ENCODE results near the gene SNF8. TPM values are rescaled to one million over a fixed set of nuclear protein-coding genes. Genes with fewer than 3 reads are reported as not detected.
A peak's percentile ranks its signal among the peaks of the same experiment; 100 is the strongest.

The SNF8 gene
- total RNA-seq, 1 experiment from 2014 or later, result 136 TPM

DNA sequence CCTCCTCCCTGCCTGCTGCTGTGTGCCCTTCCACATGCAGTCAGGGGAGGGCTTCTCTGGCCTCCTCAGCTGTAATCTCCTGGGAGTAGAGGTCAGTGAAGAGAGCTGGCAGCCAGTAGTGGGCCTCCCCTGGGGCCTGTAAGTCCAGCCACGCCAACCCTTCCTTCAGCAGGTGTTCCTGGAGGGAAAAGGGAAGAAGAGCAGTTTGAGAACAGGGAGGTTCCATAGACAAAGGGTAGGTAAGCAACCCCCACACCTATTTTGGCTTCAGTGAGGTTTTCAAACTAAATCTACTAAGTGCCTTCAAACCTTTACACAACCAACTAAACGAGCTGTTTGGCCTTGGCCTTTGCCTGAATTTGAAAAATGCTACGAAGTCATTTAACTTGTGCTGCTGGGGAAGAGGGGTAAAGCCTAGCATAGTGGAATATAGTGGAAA, 14.2 kb downstream of the SNF8 start (continued):
- TF ChIP-seq, protein P1, sequence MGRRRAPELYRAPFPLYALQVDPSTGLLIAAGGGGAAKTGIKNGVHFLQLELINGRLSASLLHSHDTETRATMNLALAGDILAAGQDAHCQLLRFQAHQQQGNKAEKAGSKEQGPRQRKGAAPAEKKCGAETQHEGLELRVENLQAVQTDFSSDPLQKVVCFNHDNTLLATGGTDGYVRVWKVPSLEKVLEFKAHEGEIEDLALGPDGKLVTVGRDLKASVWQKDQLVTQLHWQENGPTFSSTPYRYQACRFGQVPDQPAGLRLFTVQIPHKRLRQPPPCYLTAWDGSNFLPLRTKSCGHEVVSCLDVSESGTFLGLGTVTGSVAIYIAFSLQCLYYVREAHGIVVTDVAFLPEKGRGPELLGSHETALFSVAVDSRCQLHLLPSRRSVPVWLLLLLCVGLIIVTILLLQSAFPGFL (CRISPR knock-in tag; IDR thresholded peaks at IDR 0.05; ENCODE audit: borderline replicate concordance), result no peak
- no peak for TF ChIP-seq GTF2I (CRISPR knock-in tag; conservative IDR thresholded peaks at IDR 0.05)
- TF ChIP-seq, protein P2, sequence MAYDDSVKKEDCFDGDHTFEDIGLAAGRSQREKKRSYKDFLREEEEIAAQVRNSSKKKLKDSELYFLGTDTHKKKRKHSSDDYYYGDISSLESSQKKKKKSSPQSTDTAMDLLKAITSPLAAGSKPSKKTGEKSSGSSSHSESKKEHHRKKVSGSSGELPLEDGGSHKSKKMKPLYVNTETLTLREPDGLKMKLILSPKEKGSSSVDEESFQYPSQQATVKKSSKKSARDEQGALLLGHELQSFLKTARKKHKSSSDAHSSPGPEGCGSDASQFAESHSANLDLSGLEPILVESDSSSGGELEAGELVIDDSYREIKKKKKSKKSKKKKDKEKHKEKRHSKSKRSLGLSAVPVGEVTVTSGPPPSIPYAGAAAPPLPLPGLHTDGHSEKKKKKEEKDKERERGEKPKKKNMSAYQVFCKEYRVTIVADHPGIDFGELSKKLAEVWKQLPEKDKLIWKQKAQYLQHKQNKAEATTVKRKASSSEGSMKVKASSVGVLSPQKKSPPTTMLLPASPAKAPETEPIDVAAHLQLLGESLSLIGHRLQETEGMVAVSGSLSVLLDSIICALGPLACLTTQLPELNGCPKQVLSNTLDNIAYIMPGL (CRISPR knock-in tag; IDR thresholded peaks at IDR 0.05), result no peak
- no peak for TF ChIP-seq TP53 (CRISPR knock-in tag; IDR thresholded peaks at IDR 0.05)
- TF ChIP-seq RORB (CRISPR knock-in tag; IDR thresholded peaks at IDR 0.05), result no peak
- no peak for TF ChIP-seq KAT7 (CRISPR knock-in tag; IDR thresholded peaks at IDR 0.05; ENCODE audit: borderline replicate concordance)
- TF ChIP-seq CREM (CRISPR knock-in tag; IDR thresholded peaks at IDR 0.05), result no peak
- TF ChIP-seq PRRX2 (CRISPR knock-in tag; IDR thresholded peaks at IDR 0.05), result no peak
- no peak for TF ChIP-seq ZNF121 (CRISPR knock-in tag; IDR thresholded peaks at IDR 0.05)

DNA sequence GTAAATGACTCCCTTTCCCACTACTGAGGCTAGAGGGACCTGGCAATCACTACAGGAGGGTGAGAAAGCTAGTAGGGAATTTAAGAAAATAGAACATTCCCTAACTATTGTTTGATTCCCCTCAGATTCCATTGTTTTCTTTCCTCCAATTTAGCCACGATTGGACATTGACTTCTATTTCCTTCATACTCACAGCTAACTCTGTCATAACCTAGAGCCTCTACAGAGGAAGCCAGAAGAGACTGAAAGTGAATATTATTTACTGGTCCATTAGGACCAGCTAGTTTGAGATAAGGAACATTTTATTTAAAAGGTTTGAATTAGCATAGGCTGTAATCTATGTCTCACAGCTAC, 14.9 kb downstream of the SNF8 start:
- Mint-ChIP-seq H3K9me3 (no peaks in the 10 kb centered on the region), H3K27ac (0 out of 2 replicates have a peak overlapping the region, but pooled peaks have one; percentile 25), H3K4me3 (no peak overlapping the region), H3K36me3 (peaks cover 79% of the 10 kb centered on the region), H3K4me1 (no peaks in the 10 kb centered on the region), H3K27me3 (ENCODE audit: low read depth) (no peaks in the 10 kb centered on the region)
- ChIA-PET CTCF (interaction anchor here (1.1 to 2.5 kb wide), 2 partner anchors 103 to 106 kb away, joined by 5 to 9 read pairs; no protein-coding TSS in a partner anchor), POLR2A (interaction anchor here (1.1 kb wide), 1 partner anchor 123 kb away, joined by 3 read pairs; no protein-coding TSS in a partner anchor)
- DNase-seq (ENCODE audit: low spot score), result no peak
- ATAC-seq, result no peak
- TF ChIP-seq, protein P3, sequence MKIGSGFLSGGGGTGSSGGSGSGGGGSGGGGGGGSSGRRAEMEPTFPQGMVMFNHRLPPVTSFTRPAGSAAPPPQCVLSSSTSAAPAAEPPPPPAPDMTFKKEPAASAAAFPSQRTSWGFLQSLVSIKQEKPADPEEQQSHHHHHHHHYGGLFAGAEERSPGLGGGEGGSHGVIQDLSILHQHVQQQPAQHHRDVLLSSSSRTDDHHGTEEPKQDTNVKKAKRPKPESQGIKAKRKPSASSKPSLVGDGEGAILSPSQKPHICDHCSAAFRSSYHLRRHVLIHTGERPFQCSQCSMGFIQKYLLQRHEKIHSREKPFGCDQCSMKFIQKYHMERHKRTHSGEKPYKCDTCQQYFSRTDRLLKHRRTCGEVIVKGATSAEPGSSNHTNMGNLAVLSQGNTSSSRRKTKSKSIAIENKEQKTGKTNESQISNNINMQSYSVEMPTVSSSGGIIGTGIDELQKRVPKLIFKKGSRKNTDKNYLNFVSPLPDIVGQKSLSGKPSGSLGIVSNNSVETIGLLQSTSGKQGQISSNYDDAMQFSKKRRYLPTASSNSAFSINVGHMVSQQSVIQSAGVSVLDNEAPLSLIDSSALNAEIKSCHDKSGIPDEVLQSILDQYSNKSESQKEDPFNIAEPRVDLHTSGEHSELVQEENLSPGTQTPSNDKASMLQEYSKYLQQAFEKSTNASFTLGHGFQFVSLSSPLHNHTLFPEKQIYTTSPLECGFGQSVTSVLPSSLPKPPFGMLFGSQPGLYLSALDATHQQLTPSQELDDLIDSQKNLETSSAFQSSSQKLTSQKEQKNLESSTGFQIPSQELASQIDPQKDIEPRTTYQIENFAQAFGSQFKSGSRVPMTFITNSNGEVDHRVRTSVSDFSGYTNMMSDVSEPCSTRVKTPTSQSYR (CRISPR knock-in tag; IDR thresholded peaks at IDR 0.05), result no peak
- TF ChIP-seq, protein P4, sequence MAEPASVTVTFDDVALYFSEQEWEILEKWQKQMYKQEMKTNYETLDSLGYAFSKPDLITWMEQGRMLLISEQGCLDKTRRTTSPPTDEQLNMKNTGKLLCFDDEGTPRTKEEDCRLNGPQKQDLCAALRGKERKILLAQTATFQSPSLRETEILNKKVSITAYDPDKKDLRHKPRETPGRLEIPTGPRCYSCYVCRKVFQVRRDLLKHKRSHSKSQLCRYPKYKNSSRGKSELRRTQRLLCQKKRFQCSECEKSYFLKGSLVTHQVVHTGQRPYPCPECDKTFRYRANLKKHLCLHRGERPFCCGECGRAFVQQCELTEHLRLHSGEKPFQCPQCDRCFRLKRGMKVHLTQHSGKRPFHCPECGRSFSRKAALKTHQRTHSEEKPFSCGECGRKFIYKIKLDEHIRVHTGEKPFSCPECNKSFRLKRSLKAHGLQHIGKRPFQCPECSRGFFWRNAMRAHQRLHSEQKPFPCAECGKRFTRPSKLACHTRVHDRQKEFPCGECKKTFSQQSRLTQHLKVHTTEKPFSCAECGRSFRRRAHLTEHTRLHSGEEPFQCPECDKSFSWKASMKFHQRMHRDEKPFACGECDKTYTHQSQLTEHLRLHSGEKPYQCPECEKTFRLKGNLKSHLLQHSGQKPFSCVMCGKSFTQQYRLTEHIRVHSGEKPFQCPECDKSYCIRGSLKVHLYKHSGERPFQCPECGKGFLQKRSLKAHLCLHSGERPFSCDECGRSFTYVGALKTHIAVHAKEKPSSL (CRISPR knock-in tag; conservative IDR thresholded peaks at IDR 0.05), result no peak
- TF ChIP-seq ZNF671 (CRISPR knock-in tag; IDR thresholded peaks at IDR 0.05) (no peak), ZNF423 (CRISPR knock-in tag; IDR thresholded peaks at IDR 0.05) (no peak), FOXJ3 (CRISPR knock-in tag; IDR thresholded peaks at IDR 0.05; ENCODE audit: borderline replicate concordance) (no peak), CBFB (CRISPR knock-in tag; IDR thresholded peaks at IDR 0.05; ENCODE audit: low read depth) (no peak), ZNF232 (CRISPR knock-in tag; IDR thresholded peaks at IDR 0.05) (no peak), ZNF219 (CRISPR knock-in tag; IDR thresholded peaks at IDR 0.05; ENCODE audit: borderline replicate concordance) (no peak), RELA (CRISPR knock-in tag; IDR thresholded peaks at IDR 0.05; ENCODE audit: borderline replicate concordance) (no peak), CREM (CRISPR knock-in tag; IDR thresholded peaks at IDR 0.05) (no peak), ZNF138 (CRISPR knock-in tag; conservative IDR thresholded peaks at IDR 0.05) (no peak), SOX15 (CRISPR knock-in tag; IDR thresholded peaks at IDR 0.05) (no peak), IRF2 (CRISPR knock-in tag; IDR thresholded peaks at IDR 0.05; ENCODE audit: borderline replicate concordance, low read depth) (no peak), HMGA2 (CRISPR knock-in tag; IDR thresholded peaks at IDR 0.05) (no peak)
- TF ChIP-seq, protein P5, sequence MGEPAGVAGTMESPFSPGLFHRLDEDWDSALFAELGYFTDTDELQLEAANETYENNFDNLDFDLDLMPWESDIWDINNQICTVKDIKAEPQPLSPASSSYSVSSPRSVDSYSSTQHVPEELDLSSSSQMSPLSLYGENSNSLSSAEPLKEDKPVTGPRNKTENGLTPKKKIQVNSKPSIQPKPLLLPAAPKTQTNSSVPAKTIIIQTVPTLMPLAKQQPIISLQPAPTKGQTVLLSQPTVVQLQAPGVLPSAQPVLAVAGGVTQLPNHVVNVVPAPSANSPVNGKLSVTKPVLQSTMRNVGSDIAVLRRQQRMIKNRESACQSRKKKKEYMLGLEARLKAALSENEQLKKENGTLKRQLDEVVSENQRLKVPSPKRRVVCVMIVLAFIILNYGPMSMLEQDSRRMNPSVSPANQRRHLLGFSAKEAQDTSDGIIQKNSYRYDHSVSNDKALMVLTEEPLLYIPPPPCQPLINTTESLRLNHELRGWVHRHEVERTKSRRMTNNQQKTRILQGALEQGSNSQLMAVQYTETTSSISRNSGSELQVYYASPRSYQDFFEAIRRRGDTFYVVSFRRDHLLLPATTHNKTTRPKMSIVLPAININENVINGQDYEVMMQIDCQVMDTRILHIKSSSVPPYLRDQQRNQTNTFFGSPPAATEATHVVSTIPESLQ (CRISPR knock-in tag; IDR thresholded peaks at IDR 0.05), result no peak
- TF ChIP-seq, protein P6, sequence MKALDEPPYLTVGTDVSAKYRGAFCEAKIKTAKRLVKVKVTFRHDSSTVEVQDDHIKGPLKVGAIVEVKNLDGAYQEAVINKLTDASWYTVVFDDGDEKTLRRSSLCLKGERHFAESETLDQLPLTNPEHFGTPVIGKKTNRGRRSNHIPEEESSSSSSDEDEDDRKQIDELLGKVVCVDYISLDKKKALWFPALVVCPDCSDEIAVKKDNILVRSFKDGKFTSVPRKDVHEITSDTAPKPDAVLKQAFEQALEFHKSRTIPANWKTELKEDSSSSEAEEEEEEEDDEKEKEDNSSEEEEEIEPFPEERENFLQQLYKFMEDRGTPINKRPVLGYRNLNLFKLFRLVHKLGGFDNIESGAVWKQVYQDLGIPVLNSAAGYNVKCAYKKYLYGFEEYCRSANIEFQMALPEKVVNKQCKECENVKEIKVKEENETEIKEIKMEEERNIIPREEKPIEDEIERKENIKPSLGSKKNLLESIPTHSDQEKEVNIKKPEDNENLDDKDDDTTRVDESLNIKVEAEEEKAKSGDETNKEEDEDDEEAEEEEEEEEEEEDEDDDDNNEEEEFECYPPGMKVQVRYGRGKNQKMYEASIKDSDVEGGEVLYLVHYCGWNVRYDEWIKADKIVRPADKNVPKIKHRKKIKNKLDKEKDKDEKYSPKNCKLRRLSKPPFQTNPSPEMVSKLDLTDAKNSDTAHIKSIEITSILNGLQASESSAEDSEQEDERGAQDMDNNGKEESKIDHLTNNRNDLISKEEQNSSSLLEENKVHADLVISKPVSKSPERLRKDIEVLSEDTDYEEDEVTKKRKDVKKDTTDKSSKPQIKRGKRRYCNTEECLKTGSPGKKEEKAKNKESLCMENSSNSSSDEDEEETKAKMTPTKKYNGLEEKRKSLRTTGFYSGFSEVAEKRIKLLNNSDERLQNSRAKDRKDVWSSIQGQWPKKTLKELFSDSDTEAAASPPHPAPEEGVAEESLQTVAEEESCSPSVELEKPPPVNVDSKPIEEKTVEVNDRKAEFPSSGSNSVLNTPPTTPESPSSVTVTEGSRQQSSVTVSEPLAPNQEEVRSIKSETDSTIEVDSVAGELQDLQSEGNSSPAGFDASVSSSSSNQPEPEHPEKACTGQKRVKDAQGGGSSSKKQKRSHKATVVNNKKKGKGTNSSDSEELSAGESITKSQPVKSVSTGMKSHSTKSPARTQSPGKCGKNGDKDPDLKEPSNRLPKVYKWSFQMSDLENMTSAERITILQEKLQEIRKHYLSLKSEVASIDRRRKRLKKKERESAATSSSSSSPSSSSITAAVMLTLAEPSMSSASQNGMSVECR (CRISPR knock-in tag; IDR thresholded peaks at IDR 0.05; ENCODE audit: borderline replicate concordance), result no peak
